HCT116 (cell line): ENCODE results near the gene GRIP1.

Experiments used
- CEBPB ChIP-seq: IDR thresholded peaks from 2 replicates; pipeline ENCODE4 v1.6.1; 2012; ENCODE audit warnings: low read depth
- CTCF ChIP-seq, 3 experiments: fragments of 200-600 bp in 1 of 3; sonication (generic) in 1 of 3; IDR thresholded peaks in 2 of 3; conservative IDR thresholded peaks in 1 of 3; 2 replicates each; pipeline ENCODE4 v1.5.1; 2012 to 2017; ENCODE audit warnings: low read depth in 2 of 3, low read length in 2 of 3, antibody characterized with exemption in 1 of 3, borderline replicate concordance in 1 of 3, control low read depth in 1 of 3, mild to moderate bottlenecking in 1 of 3, mixed read lengths in 1 of 3, mixed run types in 1 of 3, moderate library complexity in 1 of 3; ENCODE audit not compliant: insufficient read depth in 1 of 3
- EGR1 ChIP-seq: IDR thresholded peaks from 2 replicates; pipeline ENCODE4 v1.6.1; 2012; ENCODE audit warnings: low read depth
- EZH2 ChIP-seq: fragments of 200-600 bp; sonication (generic); IDR thresholded peaks from 2 replicates; pipeline ENCODE4 v1.6.1; 2017; ENCODE audit warnings: antibody characterized with exemption, mixed run types
- FOSL1 ChIP-seq: IDR thresholded peaks from 2 replicates; pipeline ENCODE4 v1.6.1; 2012; ENCODE audit warnings: low read depth
- JUND ChIP-seq: IDR thresholded peaks from 2 replicates; pipeline ENCODE4 v1.6.1; 2012
- POLR2A ChIP-seq: IDR thresholded peaks from 2 replicates; pipeline ENCODE4 v1.7.0; 2011; ENCODE audit warnings: borderline replicate concordance; ENCODE audit not compliant: insufficient read depth, insufficient read length; ENCODE audit errors: extremely low read depth
- POLR2AphosphoS5 ChIP-seq: IDR thresholded peaks from 2 replicates; pipeline ENCODE4 v1.6.1; 2011; ENCODE audit warnings: mild to moderate bottlenecking, low read depth, low read length, moderate library complexity
- RAD21 ChIP-seq: IDR thresholded peaks from 2 replicates; pipeline ENCODE4 v1.6.1; 2012; ENCODE audit warnings: low read depth, mild to moderate bottlenecking
- REST ChIP-seq: IDR thresholded peaks from 2 replicates; pipeline ENCODE4 v1.6.1; 2012; ENCODE audit warnings: low read depth
- SP1 ChIP-seq: IDR thresholded peaks from 2 replicates; pipeline ENCODE4 v1.6.1; 2012; ENCODE audit warnings: low read depth
- ZBTB33 ChIP-seq: IDR thresholded peaks from 2 replicates; pipeline ENCODE4 v1.6.1; 2011; ENCODE audit warnings: mild to moderate bottlenecking, low read length, moderate library complexity; ENCODE audit not compliant: insufficient replicate concordance; ENCODE audit errors: extremely low read depth
- ZFX ChIP-seq: fragments of 450-650 bp; IDR thresholded peaks from 2 replicates; pipeline ENCODE4 v1.6.1; 2017
- TF ChIP-seq, protein P1 (sequence below): IDR thresholded peaks from 2 replicates; pipeline ENCODE4 v1.6.1; 2012

DNA sequence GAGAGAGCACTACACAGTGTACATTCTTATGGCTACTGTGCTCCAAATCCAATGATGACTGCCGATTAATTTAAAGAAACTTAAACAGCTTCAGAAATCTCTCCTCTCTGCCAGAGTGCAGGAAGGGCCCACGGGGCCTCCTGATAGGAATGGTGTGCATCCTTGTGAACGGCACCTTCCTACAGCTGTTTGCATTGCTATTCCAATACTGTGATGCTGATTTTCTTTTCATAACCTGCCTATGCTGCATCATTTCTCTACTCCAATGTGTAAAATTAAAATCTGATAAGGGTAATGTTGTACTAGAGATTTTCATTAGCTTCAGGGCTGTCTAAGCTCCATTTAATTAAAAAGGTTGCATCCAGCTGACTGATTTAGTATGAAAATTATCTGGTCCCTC is 217.5 kb downstream of the GRIP1 start:
- TF ChIP-seq CTCF (IDR thresholded peaks at IDR 0.05 in 2 of 3, conservative IDR thresholded peaks at IDR 0.05 in 1 of 3; ENCODE audit: borderline replicate concordance in 1 of 3, insufficient read depth in 1 of 3, low read depth in 2 of 3, low read length in 2 of 3) (no peak), SP1 (no peak), FOSL1 (no peak), POLR2AphosphoS5 (no peak), CEBPB (no peak), POLR2A (no peak), EZH2 (no peak), EGR1 (no peak), REST (no peak), ZBTB33 (no peak), ZFX (no peak), JUND (no peak), RAD21 (no peak)
- TF ChIP-seq, protein P1, sequence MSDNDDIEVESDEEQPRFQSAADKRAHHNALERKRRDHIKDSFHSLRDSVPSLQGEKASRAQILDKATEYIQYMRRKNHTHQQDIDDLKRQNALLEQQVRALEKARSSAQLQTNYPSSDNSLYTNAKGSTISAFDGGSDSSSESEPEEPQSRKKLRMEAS, result no peak
